ENCODE data around the gene FAM219A. TPM values are rescaled to one million over a fixed set of nuclear protein-coding genes. Genes with fewer than 3 reads are reported as not detected.

The FAM219A gene
- total RNA-seq, 2 donors from 2014 or later: 6.5 to 6.6 TPM

GRCh38 chr9:34437006-34437925 lies 21.1 kb downstream of the FAM219A start:
- ATAC-seq (peak; percentile 80), DNase-seq (peak; percentile 69 to 81 (median 74))
- no peaks in the 10 kb centered on the region for H3K27me3 ChIP-seq
- TF ChIP-seq, protein P1, sequence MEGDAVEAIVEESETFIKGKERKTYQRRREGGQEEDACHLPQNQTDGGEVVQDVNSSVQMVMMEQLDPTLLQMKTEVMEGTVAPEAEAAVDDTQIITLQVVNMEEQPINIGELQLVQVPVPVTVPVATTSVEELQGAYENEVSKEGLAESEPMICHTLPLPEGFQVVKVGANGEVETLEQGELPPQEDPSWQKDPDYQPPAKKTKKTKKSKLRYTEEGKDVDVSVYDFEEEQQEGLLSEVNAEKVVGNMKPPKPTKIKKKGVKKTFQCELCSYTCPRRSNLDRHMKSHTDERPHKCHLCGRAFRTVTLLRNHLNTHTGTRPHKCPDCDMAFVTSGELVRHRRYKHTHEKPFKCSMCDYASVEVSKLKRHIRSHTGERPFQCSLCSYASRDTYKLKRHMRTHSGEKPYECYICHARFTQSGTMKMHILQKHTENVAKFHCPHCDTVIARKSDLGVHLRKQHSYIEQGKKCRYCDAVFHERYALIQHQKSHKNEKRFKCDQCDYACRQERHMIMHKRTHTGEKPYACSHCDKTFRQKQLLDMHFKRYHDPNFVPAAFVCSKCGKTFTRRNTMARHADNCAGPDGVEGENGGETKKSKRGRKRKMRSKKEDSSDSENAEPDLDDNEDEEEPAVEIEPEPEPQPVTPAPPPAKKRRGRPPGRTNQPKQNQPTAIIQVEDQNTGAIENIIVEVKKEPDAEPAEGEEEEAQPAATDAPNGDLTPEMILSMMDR (IDR thresholded peaks at IDR 0.05): peak; percentile 58 to 85 (median 79)
- no peak for TF ChIP-seq POLR2A (IDR thresholded peaks at IDR 0.05)
- intact Hi-C loops (cut with DNase I): loop anchor here (5.0 to 10.0 kb wide), 2 partner anchors 60 to 158 kb away; no protein-coding TSS in a partner anchor
- no peak overlapping the region for H3K4me3 ChIP-seq
- no peaks in the 10 kb centered on the region for H3K36me3 ChIP-seq (replicated peaks in 1 of 2; ENCODE audit: insufficient read depth in 1 of 2, low read depth in 2 of 2)
- H3K9me3 ChIP-seq: no peaks in the 10 kb centered on the region
- H3K27ac ChIP-seq: no peak overlapping the region
- H3K4me1 ChIP-seq: no peaks in the 10 kb centered on the region
- WGBS, 2 donors: 62 to 72% methylated on average over 7 to 13 of the region's 14 CpGs

- H3K36me3 ChIP-seq (replicated peaks in 1 of 2; ENCODE audit: insufficient read depth in 1 of 2, low read depth in 2 of 2): no peaks in the 10 kb centered on the region
- intact Hi-C loops (cut with DNase I): loop anchor here (10.0 kb wide), 1 partner anchor 163 kb away; no protein-coding TSS in a partner anchor
- 42 to 62% methylated on average over 2 of the region's 2 CpGs for WGBS, 2 donors
- TF ChIP-seq POLR2A (IDR thresholded peaks at IDR 0.05): no peak
- TF ChIP-seq, protein P1 (IDR thresholded peaks at IDR 0.05): no peak
- peaks cover 17% of the 10 kb centered on the region for H3K4me1 ChIP-seq
- H3K27ac ChIP-seq: no peak overlapping the region
- no peak overlapping the region for H3K4me3 ChIP-seq
- DNase-seq (peak in 3 of 4 donors; percentile 6 to 62 (median 53)), ATAC-seq (no peak)
- H3K27me3 ChIP-seq: no peaks in the 10 kb centered on the region
- H3K9me3 ChIP-seq: no peaks in the 10 kb centered on the region
Observed at GRCh38 chr9:34431667-34432066, 26.7 kb downstream of the FAM219A start.

GRCh38 chr9:34430843-34431437 lies 27.4 kb downstream of the FAM219A start:
- no peaks in the 10 kb centered on the region for H3K9me3 ChIP-seq
- no peak overlapping the region for H3K27ac ChIP-seq
- intact Hi-C loops (cut with DNase I): loop anchor here (10.0 kb wide), 1 partner anchor 164 kb away; no protein-coding TSS in a partner anchor
- no peaks in the 10 kb centered on the region for H3K36me3 ChIP-seq (replicated peaks in 1 of 2; ENCODE audit: insufficient read depth in 1 of 2, low read depth in 2 of 2)
- 13 to 25% methylated on average over 4 of the region's 4 CpGs for WGBS, 2 donors
- no peak overlapping the region for H3K4me3 ChIP-seq
- ATAC-seq (peak; percentile 53), DNase-seq (peak; percentile 42 to 66 (median 52))
- no peaks in the 10 kb centered on the region for H3K27me3 ChIP-seq
- H3K4me1 ChIP-seq: peaks cover 17% of the 10 kb centered on the region
- TF ChIP-seq, protein P1 (IDR thresholded peaks at IDR 0.05): no peak
- no peak for TF ChIP-seq POLR2A (IDR thresholded peaks at IDR 0.05)

GRCh38 chr9:34428325-34428958 lies 29.9 kb downstream of the FAM219A start:
- DNase-seq (peak in 1 of 4 donors; percentile 15), ATAC-seq (no peak)
- H3K9me3 ChIP-seq: no peaks in the 10 kb centered on the region
- H3K36me3 ChIP-seq (replicated peaks in 1 of 2; ENCODE audit: insufficient read depth in 1 of 2, low read depth in 2 of 2): no peaks in the 10 kb centered on the region
- no peaks in the 10 kb centered on the region for H3K27me3 ChIP-seq
- 44 to 55% methylated on average over 2 of the region's 2 CpGs for WGBS, 2 donors
- peaks cover 17% of the 10 kb centered on the region for H3K4me1 ChIP-seq
- intact Hi-C loops (cut with DNase I): no loop called here
- H3K27ac ChIP-seq: no peak overlapping the region
- no peak overlapping the region for H3K4me3 ChIP-seq
- TF ChIP-seq, protein P1 (IDR thresholded peaks at IDR 0.05): no peak
- no peak for TF ChIP-seq POLR2A (IDR thresholded peaks at IDR 0.05)
